Pulmonary artery endothelial cell (primary cell): ENCODE data around the gene NRIP2. TPM values are rescaled to one million over a fixed set of nuclear protein-coding genes. Genes with fewer than 3 reads are reported as not detected.

Experiments
- DNase-seq: peaks from one replicate; pipeline ENCODE4 v3.0.0-alpha.2; 2011; ENCODE audit warnings: low read depth, low spot score
- total RNA-seq: library from RNA; depleted of rRNA; stranded (reverse); fragments of >200 nt; gene quantifications from 2 replicates; pipeline ENCODE4 v1.2.3, GENCODE V29; 2014

The NRIP2 gene
- total RNA-seq, 1 donor from 2014 or later: not detected

GRCh38 chr12:2776129-2776806 is 58.6 kb downstream of the NRIP2 start:
- no peak for DNase-seq

- DNase-seq: no peak
Observed at GRCh38 chr12:2775431-2775830, 59.4 kb downstream of the NRIP2 start.

Other genes starting within 250 kb of the NRIP2 start
- gene FKBP4, start 40.1 kb downstream of the NRIP2 start, total RNA-seq: 53.5 and 147 TPM in 2 replicates
- gene ITFG2, start 22.4 kb downstream of the NRIP2 start, total RNA-seq: 11.1 and 15.9 TPM in 2 replicates
- not detected in 2 replicates for gene TEX52, start 22.0 kb upstream of the NRIP2 start, total RNA-seq
- 6.3 and 16.5 TPM in 2 replicates for gene FOXM1, start 42.1 kb upstream of the NRIP2 start, total RNA-seq
- gene RHNO1, start 42.2 kb upstream of the NRIP2 start, total RNA-seq: 19.5 and 27.9 TPM in 2 replicates
- gene TULP3, start 55.9 kb upstream of the NRIP2 start, total RNA-seq: 14.3 and 17.3 TPM in 2 replicates
- gene TEAD4, start 124.4 kb upstream of the NRIP2 start, total RNA-seq: 26.2 and 29.1 TPM in 2 replicates
- 65.0 and 67.0 TPM in 2 replicates for gene TSPAN9, start 242.3 kb upstream of the NRIP2 start, total RNA-seq